ENCODE results near the gene EAF2.

EAF2 gene

DNA sequence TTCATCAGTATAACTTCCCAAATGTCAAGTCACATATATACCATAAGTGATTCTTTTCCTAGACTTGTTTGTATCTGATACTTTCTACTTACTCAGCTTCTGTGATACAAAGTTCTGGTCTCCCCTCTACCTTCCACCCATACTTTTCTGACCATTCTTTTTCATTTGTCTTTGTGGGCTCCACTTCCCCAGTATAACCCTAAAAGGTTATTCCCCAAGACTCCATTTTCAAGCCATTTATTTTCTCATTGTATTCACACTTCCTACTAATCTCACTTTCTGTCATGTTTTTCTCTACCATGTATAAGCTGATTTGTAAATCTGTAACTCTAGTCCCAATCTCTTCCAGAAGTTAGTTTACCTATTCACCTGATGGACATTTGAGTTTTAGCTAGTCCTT lies 34.1 kb upstream of the EAF2 start:
- Histone ChIP-seq H3K4me2 (ENCODE audit: low read length) (no peak overlapping the region), H3K18ac (ENCODE audit: low read length) (no peak overlapping the region), H3K27ac (ENCODE audit: low read depth, low read length) (no peak overlapping the region), H3K56ac (ENCODE audit: low read length) (no peak overlapping the region), H4K5ac (ENCODE audit: low read length) (no peak overlapping the region), H3K4ac (ENCODE audit: low read depth, low read length) (no peak overlapping the region), H3K23ac (ENCODE audit: low read length) (no peak overlapping the region), H3K4me3 (ENCODE audit: low read length) (no peak overlapping the region), H2BK120ac (ENCODE audit: low read depth, low read length) (no peak overlapping the region), H2BK5ac (ENCODE audit: low read length) (no peak overlapping the region), H3K9ac (ENCODE audit: low read length) (no peak overlapping the region), H3K4me1 (ENCODE audit: control insufficient read depth, low read depth, low read length) (no peaks in the 10 kb centered on the region), H3K79me2 (ENCODE audit: control insufficient read depth, insufficient read depth, low read length) (no peaks in the 10 kb centered on the region), H2AK5ac (ENCODE audit: low read length) (no peak overlapping the region), H3K36me3 (ENCODE audit: control insufficient read depth, insufficient read depth, low read length) (no peaks in the 10 kb centered on the region), H2BK15ac (replicated peaks; ENCODE audit: low read depth) (no peak overlapping the region), H4K8ac (ENCODE audit: low read depth, low read length) (no peak overlapping the region), H3K79me1 (ENCODE audit: low read length) (no peaks in the 10 kb centered on the region), H3K27me3 (ENCODE audit: insufficient read depth, low read length, poor library complexity) (no peaks in the 10 kb centered on the region)
- no peak for DNase-seq

DNA sequence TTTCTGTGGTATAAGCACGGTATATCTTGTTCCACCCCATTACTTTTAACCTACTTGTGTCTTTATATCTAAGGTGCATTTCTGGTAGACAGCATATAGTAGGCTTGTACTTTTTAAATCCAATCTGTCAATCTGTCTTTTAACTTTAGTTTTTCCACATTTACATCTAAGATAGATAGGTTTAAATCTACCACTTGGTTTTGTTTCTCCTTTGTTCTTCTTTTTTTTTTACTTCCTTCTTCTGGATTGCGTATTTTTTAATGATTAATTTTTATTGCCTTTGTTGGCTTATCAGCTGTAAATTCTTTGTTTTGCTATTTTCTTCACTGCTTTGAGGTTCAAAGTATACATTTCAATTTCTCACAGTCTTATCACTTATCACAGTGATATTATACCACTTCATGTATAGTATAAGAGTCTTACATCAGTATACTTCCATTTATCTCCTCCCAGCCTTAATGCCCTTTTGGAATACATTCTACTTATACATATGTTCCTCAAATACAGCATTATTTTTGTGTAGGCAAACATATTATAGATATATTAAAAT lies 31.2 kb upstream of the EAF2 start:
- Histone ChIP-seq H3K23ac (ENCODE audit: low read length) (no peak overlapping the region), H3K79me1 (ENCODE audit: low read length) (no peaks in the 10 kb centered on the region), H2BK120ac (ENCODE audit: low read depth, low read length) (no peak overlapping the region), H3K27ac (ENCODE audit: low read depth, low read length) (no peak overlapping the region), H2BK5ac (ENCODE audit: low read length) (no peak overlapping the region), H3K79me2 (ENCODE audit: control insufficient read depth, insufficient read depth, low read length) (no peaks in the 10 kb centered on the region), H3K18ac (ENCODE audit: low read length) (no peak overlapping the region), H3K4me2 (ENCODE audit: low read length) (no peak overlapping the region), H4K8ac (ENCODE audit: low read depth, low read length) (no peak overlapping the region), H3K4ac (ENCODE audit: low read depth, low read length) (no peak overlapping the region), H3K56ac (ENCODE audit: low read length) (no peak overlapping the region), H2BK15ac (replicated peaks; ENCODE audit: low read depth) (no peak overlapping the region), H3K9ac (ENCODE audit: low read length) (no peak overlapping the region), H3K4me3 (ENCODE audit: low read length) (no peak overlapping the region), H3K4me1 (ENCODE audit: control insufficient read depth, low read depth, low read length) (no peaks in the 10 kb centered on the region), H2AK5ac (ENCODE audit: low read length) (no peak overlapping the region), H4K5ac (ENCODE audit: low read length) (no peak overlapping the region), H3K36me3 (ENCODE audit: control insufficient read depth, insufficient read depth, low read length) (no peaks in the 10 kb centered on the region), H3K27me3 (ENCODE audit: insufficient read depth, low read length, poor library complexity) (no peaks in the 10 kb centered on the region)
- no peak for DNase-seq
- no CpG with 5 or more reads among the region's 2 CpGs for WGBS (ENCODE audit: extremely low coverage, insufficient coverage, low lambda C conversion rate)

DNA sequence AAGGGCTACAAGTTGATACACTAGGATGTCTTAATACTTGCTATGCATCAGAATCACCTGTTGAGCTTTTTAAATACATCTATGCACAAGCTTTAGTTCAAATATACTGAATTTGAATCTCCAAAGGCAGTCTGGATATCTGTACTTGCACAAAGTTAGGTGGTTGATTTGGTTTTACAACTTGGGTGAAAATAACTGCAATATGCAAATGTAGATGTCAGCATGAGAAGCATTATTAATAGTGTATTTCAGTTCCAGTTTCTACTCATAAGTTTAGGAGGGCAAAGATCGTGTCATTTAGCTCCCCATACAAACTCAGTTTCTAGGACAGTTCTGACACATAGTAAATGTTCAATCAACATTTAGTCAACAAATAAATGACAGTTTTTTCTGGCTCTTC lies 25.8 kb upstream of the EAF2 start:
- Histone ChIP-seq H3K56ac (ENCODE audit: low read length) (no peak overlapping the region), H3K18ac (ENCODE audit: low read length) (no peak overlapping the region), H3K27ac (ENCODE audit: low read depth, low read length) (no peak overlapping the region), H2BK15ac (replicated peaks; ENCODE audit: low read depth) (no peak overlapping the region), H3K36me3 (ENCODE audit: control insufficient read depth, insufficient read depth, low read length) (no peaks in the 10 kb centered on the region), H2AK5ac (ENCODE audit: low read length) (no peak overlapping the region), H3K4me1 (ENCODE audit: control insufficient read depth, low read depth, low read length) (no peaks in the 10 kb centered on the region), H3K4ac (ENCODE audit: low read depth, low read length) (no peak overlapping the region), H3K79me2 (ENCODE audit: control insufficient read depth, insufficient read depth, low read length) (no peaks in the 10 kb centered on the region), H4K5ac (ENCODE audit: low read length) (no peak overlapping the region), H3K79me1 (ENCODE audit: low read length) (no peaks in the 10 kb centered on the region), H2BK120ac (ENCODE audit: low read depth, low read length) (no peak overlapping the region), H3K4me3 (ENCODE audit: low read length) (no peak overlapping the region), H3K27me3 (ENCODE audit: insufficient read depth, low read length, poor library complexity) (no peaks in the 10 kb centered on the region), H3K4me2 (ENCODE audit: low read length) (no peak overlapping the region), H3K23ac (ENCODE audit: low read length) (no peak overlapping the region), H2BK5ac (ENCODE audit: low read length) (no peak overlapping the region), H4K8ac (ENCODE audit: low read depth, low read length) (no peak overlapping the region), H3K9ac (ENCODE audit: low read length) (no peak overlapping the region)
- no peak for DNase-seq
- WGBS (ENCODE audit: extremely low coverage, insufficient coverage, low lambda C conversion rate) = no CpG with 5 or more reads among the region's 1 CpG

DNA sequence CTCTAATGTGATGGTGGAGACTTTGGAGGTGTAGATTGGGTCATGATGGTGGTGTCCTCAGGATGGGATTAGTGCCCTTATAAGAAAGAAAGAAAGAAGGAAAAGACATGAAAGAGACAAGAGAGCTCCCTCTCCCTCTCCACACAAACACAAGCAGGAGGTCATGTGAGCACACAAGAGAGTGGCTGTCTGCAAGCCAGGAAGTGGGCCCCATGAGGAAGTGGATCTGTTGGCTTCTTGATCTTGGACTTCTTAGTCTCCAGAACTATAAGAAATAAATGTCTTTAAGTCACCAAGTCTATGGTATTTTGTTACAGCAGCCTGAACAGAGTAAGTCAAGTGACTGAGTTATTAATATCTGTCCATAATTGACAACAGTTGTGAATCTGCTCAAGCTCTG lies 17.3 kb upstream of the EAF2 start:
- no peaks in the 10 kb centered on the region for H3K27me3 ChIP-seq (ENCODE audit: insufficient read depth, low read length, poor library complexity)
- no peak overlapping the region for H2BK120ac ChIP-seq (ENCODE audit: low read depth, low read length)
- H2AK5ac ChIP-seq (ENCODE audit: low read length) = no peak overlapping the region
- H3K4me3 ChIP-seq (ENCODE audit: low read length) = no peak overlapping the region
- H3K79me1 ChIP-seq (ENCODE audit: low read length) = no peaks in the 10 kb centered on the region
- H2BK5ac ChIP-seq (ENCODE audit: low read length) = no peak overlapping the region
- no peaks in the 10 kb centered on the region for H3K4me1 ChIP-seq (ENCODE audit: control insufficient read depth, low read depth, low read length)
- H3K18ac ChIP-seq (ENCODE audit: low read length) = no peak overlapping the region
- H3K36me3 ChIP-seq (ENCODE audit: control insufficient read depth, insufficient read depth, low read length) = no peaks in the 10 kb centered on the region
- H3K4ac ChIP-seq (ENCODE audit: low read depth, low read length) = no peak overlapping the region
- no peak overlapping the region for H3K9ac ChIP-seq (ENCODE audit: low read length)
- no peak overlapping the region for H3K4me2 ChIP-seq (ENCODE audit: low read length)
- H2BK15ac ChIP-seq (replicated peaks; ENCODE audit: low read depth) = no peak overlapping the region
- H3K79me2 ChIP-seq (ENCODE audit: control insufficient read depth, insufficient read depth, low read length) = no peaks in the 10 kb centered on the region
- H3K56ac ChIP-seq (ENCODE audit: low read length) = no peak overlapping the region
- H3K27ac ChIP-seq (ENCODE audit: low read depth, low read length) = no peak overlapping the region
- no peak overlapping the region for H4K5ac ChIP-seq (ENCODE audit: low read length)
- H4K8ac ChIP-seq (ENCODE audit: low read depth, low read length) = no peak overlapping the region
- no peak overlapping the region for H3K23ac ChIP-seq (ENCODE audit: low read length)
- no peak for DNase-seq

DNA sequence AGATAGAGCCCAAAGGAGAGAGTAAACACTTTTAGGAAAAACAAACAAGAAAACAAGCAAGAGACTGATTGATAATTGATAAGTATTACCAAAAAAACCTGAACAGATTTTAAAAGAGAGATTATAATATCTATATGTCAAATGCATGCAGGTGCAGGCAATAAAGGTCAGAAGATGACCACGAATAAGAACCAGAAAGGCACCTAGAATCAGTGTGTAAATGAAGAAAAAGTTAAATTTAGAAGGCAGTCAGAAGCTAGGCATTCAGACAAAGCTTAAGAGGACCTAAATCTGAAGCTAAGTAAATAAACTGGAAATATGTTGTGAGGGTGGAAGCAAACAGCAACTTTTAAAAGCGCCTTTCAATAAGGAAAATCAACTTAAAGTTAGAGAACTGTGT lies 16.4 kb upstream of the EAF2 start:
- Histone ChIP-seq H4K8ac (ENCODE audit: low read depth, low read length) (no peak overlapping the region), H3K9ac (ENCODE audit: low read length) (no peak overlapping the region), H2AK5ac (ENCODE audit: low read length) (no peak overlapping the region), H2BK5ac (ENCODE audit: low read length) (no peak overlapping the region), H3K27me3 (ENCODE audit: insufficient read depth, low read length, poor library complexity) (no peaks in the 10 kb centered on the region), H2BK120ac (ENCODE audit: low read depth, low read length) (no peak overlapping the region), H3K36me3 (ENCODE audit: control insufficient read depth, insufficient read depth, low read length) (no peaks in the 10 kb centered on the region), H3K18ac (ENCODE audit: low read length) (no peak overlapping the region), H3K4ac (ENCODE audit: low read depth, low read length) (no peak overlapping the region), H4K5ac (ENCODE audit: low read length) (no peak overlapping the region), H3K4me3 (ENCODE audit: low read length) (no peak overlapping the region), H3K79me2 (ENCODE audit: control insufficient read depth, insufficient read depth, low read length) (no peaks in the 10 kb centered on the region), H3K56ac (ENCODE audit: low read length) (no peak overlapping the region), H3K4me2 (ENCODE audit: low read length) (no peak overlapping the region), H3K23ac (ENCODE audit: low read length) (no peak overlapping the region), H3K4me1 (ENCODE audit: control insufficient read depth, low read depth, low read length) (no peaks in the 10 kb centered on the region), H2BK15ac (replicated peaks; ENCODE audit: low read depth) (no peak overlapping the region), H3K27ac (ENCODE audit: low read depth, low read length) (no peak overlapping the region), H3K79me1 (ENCODE audit: low read length) (no peaks in the 10 kb centered on the region)
- no peak for DNase-seq
- no CpG with 5 or more reads among the region's 2 CpGs for WGBS (ENCODE audit: extremely low coverage, insufficient coverage, low lambda C conversion rate)

DNA sequence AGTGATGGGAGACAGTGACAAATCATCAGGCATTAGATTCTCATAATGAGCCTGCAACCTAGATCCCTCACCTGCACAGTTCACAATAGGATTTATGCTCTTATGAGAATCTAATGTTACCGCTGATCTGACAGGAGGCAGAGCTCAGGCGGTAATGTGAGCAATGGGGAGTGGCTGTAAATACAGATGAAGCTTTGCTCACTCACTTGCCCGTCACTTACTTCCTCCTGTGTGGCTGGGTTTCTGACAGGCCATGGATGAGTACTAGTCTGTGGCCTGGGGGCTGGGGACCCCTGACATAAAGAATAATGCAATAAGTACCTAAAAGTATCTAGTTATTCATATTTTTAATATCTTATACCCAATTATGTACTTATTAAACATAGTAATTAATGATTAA lies 15.8 kb upstream of the EAF2 start:
- H3K4me1 ChIP-seq (ENCODE audit: control insufficient read depth, low read depth, low read length) = no peaks in the 10 kb centered on the region
- H3K27ac ChIP-seq (ENCODE audit: low read depth, low read length) = no peak overlapping the region
- no peak overlapping the region for H3K23ac ChIP-seq (ENCODE audit: low read length)
- no peak overlapping the region for H3K56ac ChIP-seq (ENCODE audit: low read length)
- H4K8ac ChIP-seq (ENCODE audit: low read depth, low read length) = no peak overlapping the region
- H3K79me2 ChIP-seq (ENCODE audit: control insufficient read depth, insufficient read depth, low read length) = no peaks in the 10 kb centered on the region
- H4K5ac ChIP-seq (ENCODE audit: low read length) = no peak overlapping the region
- H2BK15ac ChIP-seq (replicated peaks; ENCODE audit: low read depth) = no peak overlapping the region
- no peak overlapping the region for H2BK5ac ChIP-seq (ENCODE audit: low read length)
- H3K27me3 ChIP-seq (ENCODE audit: insufficient read depth, low read length, poor library complexity) = no peaks in the 10 kb centered on the region
- H3K4ac ChIP-seq (ENCODE audit: low read depth, low read length) = no peak overlapping the region
- H3K36me3 ChIP-seq (ENCODE audit: control insufficient read depth, insufficient read depth, low read length) = no peaks in the 10 kb centered on the region
- H2BK120ac ChIP-seq (ENCODE audit: low read depth, low read length) = no peak overlapping the region
- no peaks in the 10 kb centered on the region for H3K79me1 ChIP-seq (ENCODE audit: low read length)
- no peak overlapping the region for H3K18ac ChIP-seq (ENCODE audit: low read length)
- no peak overlapping the region for H3K9ac ChIP-seq (ENCODE audit: low read length)
- DNase-seq = no peak
- no CpG with 5 or more reads among the region's 3 CpGs for WGBS (ENCODE audit: extremely low coverage, insufficient coverage, low lambda C conversion rate)
- no peak overlapping the region for H3K4me2 ChIP-seq (ENCODE audit: low read length)
- no peak overlapping the region for H3K4me3 ChIP-seq (ENCODE audit: low read length)
- no peak overlapping the region for H2AK5ac ChIP-seq (ENCODE audit: low read length)
